A549 treated with AZD2906 at 1 μM for 4 hours (cell line): ENCODE results near the gene SPACA4. TPM values are rescaled to one million over a fixed set of nuclear protein-coding genes. Genes with fewer than 3 reads are reported as not detected.

ENCODE experiments used
- total RNA-seq: library from RNA; stranded (reverse); fragments of 200-300 nt; extraction: Qiagen RNA extraction; gene quantifications from 5 replicates; pipeline ENCODE4 v1.2.3, GENCODE V29; 2022

The SPACA4 gene
- 0.06 TPM in 1 of 5 replicates, not detected in the others for total RNA-seq

GRCh38 chr19:48606463-48607358 is at the start of gene SPACA4:
Gene SPACA4, plus strand, starts transcription at chr19:48606742. Its CDS starts 237 bp downstream, at chr19:48606979.

GRCh38 chr19:48614436-48615230 is 8.1 kb downstream of the SPACA4 start, which contains the start of gene FAM83E:
Gene FAM83E, minus strand, starts transcription at chr19:48615076. Its CDS starts 1,704 bp downstream, at chr19:48613372.

GRCh38 chr19:48618916-48619691 is 12.6 kb downstream of the SPACA4 start, which contains the start of the genes RPL18 and SPHK2:
Gene RPL18, minus strand, starts transcription at chr19:48619178. Its CDS starts 35 bp downstream, at chr19:48619143.
Gene SPHK2, plus strand, starts transcription at chr19:48619506. Its CDS starts 1,009 bp downstream, at chr19:48620515.

GRCh38 chr19:48636859-48637448 is 30.4 kb downstream of the SPACA4 start, which contains the start of gene DBP:
Gene DBP, minus strand, starts transcription at chr19:48637379. Its CDS starts 385 bp downstream, at chr19:48636994.

GRCh38 chr19:48646001-48646721 is 39.6 kb downstream of the SPACA4 start, which contains the start of gene CA11:
Gene CA11, minus strand, starts transcription at chr19:48646187. Its CDS starts 555 bp downstream, at chr19:48645632.

Other genes with a start within 250 kb of the SPACA4 start
- 3.3 to 5.0 TPM (median 4.4 TPM) in 5 replicates for gene TMEM143, start 242.8 kb upstream of the SPACA4 start, total RNA-seq
- gene SYNGR4, start 242.4 kb upstream of the SPACA4 start, total RNA-seq = 2.0 to 3.8 TPM (median 3.0 TPM) in 5 replicates
- 392 to 442 TPM (median 433 TPM) in 5 replicates for gene KDELR1, start 215.2 kb upstream of the SPACA4 start, total RNA-seq
- 5.6 to 8.5 TPM (median 8.1 TPM) in 5 replicates for gene GRIN2D, start 213.1 kb upstream of the SPACA4 start, total RNA-seq
- 109 to 124 TPM (median 114 TPM) in 5 replicates for gene GRWD1, start 160.8 kb upstream of the SPACA4 start, total RNA-seq
- 0.80 to 1.6 TPM (median 1.1 TPM) in 5 replicates for gene KCNJ14, start 151.2 kb upstream of the SPACA4 start, total RNA-seq
- 55.7 to 66.9 TPM (median 63.2 TPM) in 5 replicates for gene CYTH2, start 137.4 kb upstream of the SPACA4 start, total RNA-seq
- 2.5 to 5.4 TPM (median 5.0 TPM) in 5 replicates for gene LMTK3, start 94.9 kb upstream of the SPACA4 start, total RNA-seq
- gene SULT2B1, start 54.6 kb upstream of the SPACA4 start, total RNA-seq = 13.7 to 18.5 TPM (median 15.6 TPM) in 5 replicates
- gene FAM83E, start 8.3 kb downstream of the SPACA4 start, total RNA-seq = 0.12 to 0.40 TPM (median 0.21 TPM) in 5 replicates
- 3,280 to 3,604 TPM (median 3,357 TPM) in 5 replicates for gene RPL18, start 12.4 kb downstream of the SPACA4 start, total RNA-seq
- 10.1 to 17.9 TPM (median 15.0 TPM) in 5 replicates for gene SPHK2, start 12.8 kb downstream of the SPACA4 start, total RNA-seq
- gene DBP, start 30.6 kb downstream of the SPACA4 start, total RNA-seq = 1.4 to 2.6 TPM (median 1.9 TPM) in 5 replicates
- gene CA11, start 39.4 kb downstream of the SPACA4 start, total RNA-seq = 6.9 to 11.7 TPM (median 9.4 TPM) in 5 replicates
- 0.06 to 0.22 TPM (median 0.15 TPM) in 5 replicates for gene NTN5, start 66.3 kb downstream of the SPACA4 start, total RNA-seq
- not detected in 5 replicates for gene FUT2, start 89.2 kb downstream of the SPACA4 start, total RNA-seq
- 0.25 to 0.52 TPM (median 0.35 TPM) in 5 replicates for gene MAMSTR, start 113.0 kb downstream of the SPACA4 start, total RNA-seq
- 0.42 to 0.98 TPM (median 0.45 TPM) in 5 replicates for gene RASIP1, start 133.9 kb downstream of the SPACA4 start, total RNA-seq
- gene IZUMO1, start 140.2 kb downstream of the SPACA4 start, total RNA-seq = not detected in 5 replicates
- gene FUT1, start 145.9 kb downstream of the SPACA4 start, total RNA-seq = 0.04 to 0.13 TPM (median 0.06 TPM) in 5 replicates
- not detected in 5 replicates for gene FGF21, start 148.8 kb downstream of the SPACA4 start, total RNA-seq
- 51.3 to 63.4 TPM (median 60.9 TPM) in 5 replicates for gene BCAT2, start 204.3 kb downstream of the SPACA4 start, total RNA-seq
- 12.4 to 16.1 TPM (median 13.9 TPM) in 5 replicates for gene HSD17B14, start 229.7 kb downstream of the SPACA4 start, total RNA-seq